Hematopoietic multipotent progenitor cell treated with erythropoietin and hydrocortisone succinate and interleukin-3 and kit ligand, for 15 days (in vitro differentiated cells): Measurements from ENCODE around the gene EFCAB6.

Experiments
- DNase-seq: peaks from one replicate; pipeline ENCODE4 v3.0.0-alpha.2; 2015; ENCODE audit warnings: low spot score

Gene EFCAB6

GRCh38 chr22:43831561-43832392, 19.7 kb upstream of the EFCAB6 start:
- DNase-seq, result no peak

GRCh38 chr22:43830931-43831560, 18.9 kb upstream of the EFCAB6 start:
- DNase-seq, result no peak

GRCh38 chr22:43829904-43830851, 18.1 kb upstream of the EFCAB6 start:
- no peak for DNase-seq

GRCh38 chr22:43828998-43829782, 17.1 kb upstream of the EFCAB6 start:
- no peak for DNase-seq

- DNase-seq, result no peak
Observed at GRCh38 chr22:43828725-43828997, 16.6 kb upstream of the EFCAB6 start.

GRCh38 chr22:43827926-43828724, 16.0 kb upstream of the EFCAB6 start:
- no peak for DNase-seq

- DNase-seq, result no peak
Observed at GRCh38 chr22:43827003-43827735, 15.1 kb upstream of the EFCAB6 start.

GRCh38 chr22:43826142-43827002, 14.3 kb upstream of the EFCAB6 start:
- DNase-seq, result no peak

- no peak for DNase-seq
Observed at GRCh38 chr22:43825651-43826050, 13.5 kb upstream of the EFCAB6 start.

- DNase-seq, result no peak
Observed at GRCh38 chr22:43824724-43825420, 12.8 kb upstream of the EFCAB6 start.

GRCh38 chr22:43823911-43824665, 12.0 kb upstream of the EFCAB6 start:
- DNase-seq, result no peak

- DNase-seq, result no peak
Observed at GRCh38 chr22:43823353-43823908, 11.3 kb upstream of the EFCAB6 start.

GRCh38 chr22:43821606-43822425, 9.7 kb upstream of the EFCAB6 start:
- no peak for DNase-seq

GRCh38 chr22:43820651-43821305, 8.7 kb upstream of the EFCAB6 start:
- no peak for DNase-seq

- DNase-seq, result no peak
Observed at GRCh38 chr22:43819931-43820640, 8.0 kb upstream of the EFCAB6 start.
